GM21529 (cell line): Measurements from ENCODE around the gene TRIM66.

Experiments
- ATAC-seq: cut with Tn5 transposase; IDR thresholded peaks from one replicate; pipeline ENCODE4 v1.9.1; 2021; ENCODE audit not compliant: unreplicated experiment

TRIM66 gene

DNA sequence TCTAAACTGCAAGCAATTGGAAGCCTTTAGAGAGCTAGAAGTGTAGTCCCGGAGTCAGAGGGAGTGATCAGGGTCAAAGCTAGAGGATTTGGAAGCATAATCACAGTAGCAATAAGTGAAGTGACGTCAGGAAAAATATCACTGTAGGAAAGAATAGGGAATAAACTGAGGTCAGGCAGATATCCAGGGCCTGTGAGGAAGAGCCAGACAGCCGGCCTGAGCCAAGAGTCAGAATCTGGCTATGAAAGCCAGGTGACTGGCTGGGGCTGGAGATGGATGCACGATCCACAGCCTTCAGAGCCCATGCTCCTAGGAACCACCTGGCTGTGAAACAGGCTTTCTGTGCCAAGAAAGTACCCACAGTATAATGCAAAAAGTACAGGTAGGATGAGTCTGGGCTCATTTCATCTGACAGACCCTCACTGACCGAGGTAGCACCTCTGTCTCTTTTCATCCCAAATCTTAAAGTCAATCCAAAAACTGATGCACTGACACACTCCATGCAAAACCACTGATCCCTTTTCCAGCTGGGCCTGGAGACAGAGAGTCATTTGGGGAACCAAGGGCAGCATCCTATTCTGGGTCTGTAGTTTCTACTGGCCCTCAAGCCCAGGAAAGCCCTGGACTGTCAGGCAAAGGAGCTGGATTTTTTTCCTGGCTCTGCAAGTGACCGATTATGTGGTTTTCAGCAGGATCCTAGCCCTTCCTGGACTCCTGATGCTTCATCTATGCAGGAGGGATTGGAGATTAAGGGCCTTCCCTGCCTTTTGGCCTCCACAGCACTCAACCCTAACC is 21.3 kb downstream of the TRIM66 start:
- no peak for ATAC-seq

DNA sequence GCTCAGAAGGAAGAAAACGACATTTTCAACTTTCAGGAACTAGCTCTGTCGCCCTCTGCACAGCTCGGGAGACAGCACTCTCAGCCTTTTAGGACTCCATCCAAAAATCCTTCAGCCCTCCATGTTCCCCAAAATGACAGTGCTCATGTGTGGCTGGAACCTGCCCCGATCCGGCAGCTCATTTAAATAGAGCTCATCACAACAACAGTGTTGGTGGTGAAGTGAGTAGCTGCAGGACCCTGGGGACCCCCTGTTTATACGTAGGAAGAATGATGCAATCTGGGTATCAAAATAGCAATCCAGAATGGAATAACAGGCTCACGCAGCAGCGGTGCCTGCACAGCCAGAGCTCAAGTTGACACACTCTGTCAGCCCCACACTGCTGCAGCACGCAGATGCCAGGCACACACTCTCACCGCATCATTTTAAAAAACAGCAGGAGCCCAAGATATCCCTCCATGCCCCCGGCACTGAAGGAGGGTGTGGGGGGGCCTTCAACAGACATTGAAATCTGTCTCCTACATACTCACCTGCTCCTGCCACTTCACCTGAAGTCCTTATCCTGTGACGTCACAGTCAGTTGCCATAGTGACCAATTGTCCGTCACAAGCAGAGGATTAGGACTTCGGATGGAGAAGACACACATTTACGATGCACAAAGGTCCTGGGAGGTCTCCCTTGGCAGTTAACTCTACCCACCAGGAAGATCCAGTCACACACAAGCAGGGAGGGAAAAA is 24.0 kb downstream of the TRIM66 start:
- ATAC-seq: no peak

DNA sequence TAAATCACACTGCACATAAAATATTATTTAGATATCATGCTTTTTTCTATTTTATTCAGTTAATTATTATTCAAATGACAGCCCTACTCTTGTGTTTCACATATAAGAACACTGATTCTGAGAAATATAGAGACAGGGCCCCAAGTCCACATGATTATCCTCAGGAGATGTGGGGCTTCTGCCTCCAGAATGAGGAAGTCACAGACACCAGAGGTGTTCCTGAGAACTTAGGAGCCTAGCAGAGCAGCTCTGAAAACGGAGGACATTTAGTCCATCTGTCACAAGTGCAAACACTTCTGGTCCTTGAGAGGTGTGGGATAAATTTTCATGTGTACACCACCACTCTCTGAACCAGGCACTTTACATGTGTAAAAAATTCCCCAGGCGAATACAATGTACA is 26.2 kb downstream of the TRIM66 start:
- no peak for ATAC-seq

DNA sequence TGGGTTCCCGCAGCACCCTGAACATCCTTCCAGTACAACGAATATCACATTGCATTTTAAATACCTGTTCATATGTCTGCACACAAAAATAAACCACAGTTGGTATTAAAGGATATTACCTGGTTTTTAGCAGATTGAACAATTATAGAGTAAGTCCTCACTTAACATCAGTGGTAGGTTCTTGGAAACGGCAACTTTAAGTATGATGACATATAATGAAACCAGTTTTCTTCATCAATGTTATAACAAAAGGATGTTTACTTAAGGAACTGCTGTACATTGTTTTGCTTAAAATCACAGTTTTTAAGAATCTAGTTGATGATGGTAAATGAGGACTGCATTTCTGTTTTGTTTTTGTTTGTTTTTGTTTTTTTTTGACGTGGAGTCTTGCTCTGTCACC is 28.0 kb downstream of the TRIM66 start:
- no peak for ATAC-seq

DNA sequence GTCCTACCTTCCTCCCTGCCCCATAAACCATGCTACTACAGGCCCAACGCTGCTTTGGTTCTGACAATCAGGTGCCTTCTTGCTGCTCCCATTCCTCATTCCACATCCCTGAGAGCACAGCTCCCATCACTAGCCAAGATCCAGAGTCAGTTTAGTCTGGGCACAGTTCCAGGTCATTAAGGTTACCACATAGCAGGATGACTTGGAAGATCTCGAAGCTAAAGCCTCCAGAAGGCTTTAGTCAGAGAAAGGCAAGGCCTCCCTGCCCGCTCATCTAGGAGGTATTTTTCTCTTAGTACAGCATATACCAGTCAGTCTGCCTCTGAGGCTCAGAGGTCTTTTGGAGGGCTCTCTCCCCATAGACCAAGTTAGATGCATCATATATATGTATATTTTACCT is 30.3 kb downstream of the TRIM66 start:
- ATAC-seq: no peak

DNA sequence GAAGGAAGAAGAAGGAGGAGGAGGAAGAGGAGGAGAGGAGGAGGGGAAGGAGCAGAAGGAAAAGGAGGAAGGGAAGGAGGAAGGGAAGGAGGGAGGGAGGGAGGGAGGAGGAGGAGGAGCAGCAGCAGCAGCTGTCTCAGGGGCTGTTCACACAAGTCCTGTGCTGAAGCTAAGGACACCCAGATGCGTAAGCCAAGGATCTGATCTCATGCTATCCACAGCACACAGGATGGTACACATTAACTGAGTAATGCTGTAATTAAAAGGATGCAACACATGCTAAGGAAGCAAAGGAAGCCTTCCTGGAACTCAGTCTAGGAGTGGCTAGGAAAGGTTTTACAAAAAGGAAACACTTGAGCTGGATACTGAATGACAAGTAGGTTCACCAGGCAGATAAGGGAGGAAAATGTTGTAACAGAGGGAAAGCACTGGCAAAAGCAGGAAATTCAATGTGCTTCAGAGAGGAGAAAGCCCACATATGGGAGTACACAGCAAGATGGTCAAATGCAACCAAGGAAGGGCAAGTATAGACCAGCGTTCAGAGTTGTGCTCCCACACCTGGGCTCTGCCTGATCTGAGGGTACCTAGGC is 32.0 kb downstream of the TRIM66 start:
- no peak for ATAC-seq

DNA sequence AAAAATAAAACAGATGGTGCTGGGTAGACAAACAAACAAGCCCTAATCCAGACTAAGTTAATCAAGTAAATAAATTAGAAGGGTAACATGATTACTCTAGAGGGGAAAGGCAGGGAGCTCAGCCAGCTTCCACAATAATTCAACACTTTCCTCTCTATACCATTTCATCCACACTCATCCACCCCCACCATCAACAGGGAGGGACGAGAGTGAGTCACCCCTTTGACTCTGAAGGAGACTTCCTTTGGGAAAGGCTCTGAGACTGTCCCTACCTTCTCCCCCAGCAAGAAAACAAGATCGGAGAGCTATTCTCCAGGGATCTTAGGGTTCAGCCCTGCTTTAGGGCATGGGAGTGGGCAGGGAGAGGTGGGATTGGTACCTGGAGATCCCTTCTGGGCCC is 33.1 kb downstream of the TRIM66 start:
- ATAC-seq: no peak

DNA sequence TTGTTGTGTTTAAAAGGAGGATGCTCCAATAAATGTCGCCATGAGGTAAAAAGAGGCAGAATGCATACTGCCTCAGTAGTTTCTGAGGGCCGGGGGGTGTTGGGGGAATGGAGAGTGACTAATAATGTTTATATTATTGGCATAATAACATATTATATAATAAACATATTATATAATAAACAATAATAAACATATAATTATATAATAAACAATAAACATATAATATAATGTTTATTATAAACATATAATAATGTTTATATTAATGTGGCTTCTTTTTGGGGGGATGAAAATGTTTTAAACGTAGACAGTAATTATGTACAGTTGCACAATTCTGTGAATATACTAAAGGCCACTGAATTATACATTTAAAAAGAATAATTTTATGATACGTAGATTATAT is 35.6 kb downstream of the TRIM66 start:
- no peak for ATAC-seq

DNA sequence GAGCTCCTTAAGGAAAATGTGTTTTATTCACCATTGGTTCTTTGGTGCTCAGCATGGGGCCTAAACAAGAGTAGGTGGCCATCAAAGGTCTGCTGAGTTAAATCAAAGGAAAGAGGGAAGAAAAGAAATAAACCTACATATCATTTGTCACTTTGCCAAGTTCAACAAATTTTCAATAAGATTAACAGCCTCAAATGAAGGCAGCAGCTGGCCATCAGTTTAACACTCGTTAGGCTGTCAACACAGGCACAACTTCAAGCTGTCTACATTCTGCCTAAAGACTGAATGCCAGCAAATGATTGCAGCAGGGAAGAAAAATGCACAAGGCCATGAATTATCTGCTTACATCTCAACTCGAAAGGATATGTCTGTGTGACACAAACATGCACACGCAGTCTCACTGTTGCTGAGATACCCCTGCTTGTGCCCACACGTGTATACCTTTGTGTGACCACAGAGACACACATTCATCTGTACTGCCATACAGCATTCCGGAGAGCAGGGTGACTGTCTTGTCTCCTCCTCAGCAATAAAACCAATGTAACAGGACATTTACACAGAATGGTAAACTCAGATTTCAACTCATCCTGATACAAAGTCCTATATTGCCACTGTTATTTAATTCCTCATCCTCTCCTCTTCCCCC is 40.1 kb downstream of the TRIM66 start:
- no peak for ATAC-seq

DNA sequence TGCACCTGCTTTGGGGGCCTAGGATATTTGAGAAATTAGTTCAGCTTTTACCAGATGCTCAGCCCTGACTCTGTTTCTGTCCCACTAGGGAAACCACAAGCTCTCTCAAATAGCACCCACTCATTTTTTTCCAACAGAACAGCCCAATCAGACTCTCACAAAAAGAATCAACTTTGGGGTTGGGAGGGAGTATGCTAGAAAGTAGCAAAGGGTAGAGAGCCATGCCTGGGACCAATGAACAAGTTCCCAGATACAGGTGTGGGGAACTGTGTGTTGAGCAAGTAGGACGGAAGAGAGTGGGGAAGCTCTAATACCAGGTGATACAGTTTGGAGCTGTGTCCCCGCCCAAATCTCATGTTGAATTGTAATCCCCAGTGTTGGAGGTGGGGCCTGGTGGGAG is 41.1 kb downstream of the TRIM66 start:
- no peak for ATAC-seq

DNA sequence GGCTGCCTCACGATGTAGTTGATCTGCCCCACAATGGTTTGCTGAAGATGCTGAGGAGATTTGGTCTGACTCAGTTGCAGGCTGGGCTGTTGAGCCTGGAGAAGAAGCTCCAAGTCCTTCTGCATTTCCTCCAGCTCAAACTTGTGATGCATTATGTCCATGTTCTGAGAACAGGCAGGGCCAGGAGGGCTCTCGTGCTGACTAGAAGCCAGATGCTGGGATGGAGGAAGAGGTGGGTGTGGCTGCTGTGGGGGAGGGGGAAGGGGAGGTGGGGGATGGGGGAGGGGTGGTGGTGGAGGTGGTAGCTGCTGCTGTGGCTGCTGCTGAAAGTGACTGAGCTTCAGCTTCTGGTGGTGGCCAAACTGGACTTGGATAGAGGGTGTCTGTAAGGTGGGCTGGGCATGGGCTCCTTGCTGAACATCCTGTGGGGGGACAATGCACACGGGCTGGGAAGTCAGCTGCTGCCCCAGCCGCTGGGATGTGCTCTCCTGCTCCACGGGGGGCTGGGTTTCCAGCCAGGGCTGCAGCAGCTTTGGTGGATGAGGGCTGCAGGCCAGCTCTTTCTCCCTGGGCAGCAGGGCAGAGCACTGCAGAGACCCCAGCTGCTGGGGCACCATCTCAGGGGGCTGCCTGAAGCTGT is 42.1 kb downstream of the TRIM66 start:
- ATAC-seq: no peak

DNA sequence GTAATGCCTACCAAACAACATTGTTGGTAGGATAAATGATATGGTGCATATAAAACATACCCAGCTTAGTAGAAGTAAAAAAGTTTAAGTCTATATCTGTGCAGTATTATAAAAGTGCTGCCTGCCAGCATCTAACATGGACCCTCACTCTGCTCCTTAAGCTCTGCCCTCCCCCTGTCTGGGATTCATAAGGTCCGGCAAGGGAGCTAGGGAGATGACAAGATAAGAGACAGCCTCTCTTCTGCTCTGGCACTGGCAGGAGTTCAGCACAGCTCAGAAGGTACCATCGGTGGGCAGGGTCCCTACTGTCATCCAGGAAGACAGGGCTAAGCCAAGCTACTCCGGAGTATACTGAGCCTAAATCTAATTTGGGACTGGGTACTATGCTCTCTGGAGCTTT is 42.8 kb downstream of the TRIM66 start:
- ATAC-seq: no peak

DNA sequence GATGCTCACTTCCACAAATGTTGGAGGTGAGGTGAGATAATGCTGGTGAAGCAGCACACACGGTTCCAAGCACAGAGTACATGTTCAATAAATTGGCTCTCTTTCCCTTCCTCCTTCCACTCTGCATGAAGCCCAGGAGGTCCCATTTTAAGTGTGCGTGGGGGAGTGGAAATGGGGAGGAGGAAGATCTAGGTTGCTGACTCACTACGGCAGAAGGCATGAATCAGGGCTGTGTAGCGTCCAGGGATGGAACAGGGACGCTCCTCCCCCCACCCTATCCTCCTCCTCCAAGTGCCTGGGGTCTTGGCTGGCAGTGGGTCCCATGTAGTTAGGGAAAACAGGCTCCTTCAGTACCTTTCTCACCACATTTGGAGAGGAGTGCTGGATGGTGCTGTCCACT is 44.2 kb downstream of the TRIM66 start:
- no peak for ATAC-seq

DNA sequence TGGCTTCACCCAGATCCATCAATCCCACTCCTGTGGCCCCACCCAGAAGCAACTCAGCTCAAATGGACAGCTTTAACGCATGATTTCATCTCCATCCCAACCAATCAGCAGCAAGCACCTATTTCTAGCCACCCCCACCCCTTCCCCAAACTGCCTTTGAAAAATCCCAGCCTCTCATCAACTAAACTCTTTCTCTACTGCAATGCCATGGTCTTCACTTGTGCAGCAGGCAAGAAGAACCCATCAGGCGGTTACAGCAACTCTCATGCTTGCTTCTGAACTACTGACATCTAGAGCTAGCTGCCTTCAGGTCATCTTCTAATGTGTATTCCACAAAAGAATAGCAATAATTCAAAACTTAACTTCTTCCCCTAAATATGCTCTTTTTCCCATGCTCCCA is 46.3 kb downstream of the TRIM66 start:
- no peak for ATAC-seq

DNA sequence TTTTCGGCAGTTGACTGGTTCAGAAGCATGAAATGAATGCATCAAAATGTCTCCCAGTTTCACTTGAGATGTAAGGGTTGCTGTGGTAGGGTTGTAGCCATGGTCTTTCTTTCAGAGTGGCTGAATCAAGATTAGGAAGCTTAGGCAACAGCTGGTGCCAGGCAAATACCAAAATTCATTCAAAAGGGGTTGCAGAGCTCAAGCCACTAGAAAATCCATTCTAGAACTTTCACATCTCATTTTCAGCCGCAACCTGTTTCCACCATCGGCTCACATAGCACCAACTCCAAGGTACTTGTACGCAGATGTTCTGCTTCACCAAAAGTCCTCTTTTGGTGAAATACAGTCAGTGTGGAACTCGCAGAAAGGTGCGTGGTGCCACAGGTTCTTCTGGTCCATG is 48.0 kb downstream of the TRIM66 start:
- ATAC-seq: no peak

DNA sequence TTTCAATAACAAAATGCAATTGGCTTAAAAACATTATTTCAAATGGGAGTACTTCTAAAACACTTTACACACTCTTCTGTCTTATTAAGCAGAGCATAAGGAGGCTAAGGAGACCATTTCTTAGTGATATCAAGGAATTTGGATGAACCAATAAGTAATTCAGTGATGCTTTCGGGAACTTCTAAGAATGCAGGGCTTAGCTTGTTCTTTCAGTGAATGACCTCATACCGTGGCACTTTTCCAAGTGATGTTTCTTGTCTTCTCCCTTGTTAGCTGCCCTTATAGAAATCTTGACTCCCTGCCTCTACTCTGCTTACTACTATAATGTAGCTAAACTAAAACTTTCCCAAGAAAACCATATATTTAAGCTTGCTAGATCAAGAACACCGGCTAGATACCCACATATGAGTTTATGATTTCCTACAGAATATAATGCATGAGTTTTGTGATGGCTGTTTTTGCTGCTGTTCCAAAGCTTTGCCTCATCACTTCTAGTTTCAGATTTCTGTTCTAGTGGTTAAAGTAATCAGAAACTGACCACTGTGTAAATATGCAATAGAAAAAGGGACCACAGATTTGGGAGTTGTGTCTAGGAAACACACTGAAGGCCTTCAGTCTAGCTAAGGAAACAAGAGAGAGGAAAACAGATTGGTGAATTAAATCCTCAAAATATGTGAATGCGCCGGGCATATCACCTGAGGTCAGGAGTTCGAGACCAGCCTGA is 50.9 kb downstream of the TRIM66 start:
- ATAC-seq: no peak

DNA sequence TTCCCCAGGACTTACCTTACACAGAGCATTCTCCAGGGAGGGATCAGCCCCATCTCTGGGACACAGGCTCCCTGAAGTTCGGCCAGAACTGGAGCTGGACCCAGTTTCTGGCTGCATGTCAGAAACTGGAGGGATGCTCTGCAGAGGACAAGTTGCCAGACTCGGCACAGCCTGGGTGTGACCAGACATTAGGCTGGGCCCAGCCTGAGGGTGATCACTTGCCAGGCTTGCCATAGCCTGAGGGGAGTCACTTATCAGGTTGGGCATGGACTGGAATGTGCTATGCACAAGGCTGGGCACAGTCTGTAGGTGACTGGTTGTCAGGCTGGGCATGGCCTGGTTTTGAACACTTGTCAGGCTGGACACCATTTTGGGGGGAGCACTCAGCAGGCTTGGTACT is 57.8 kb downstream of the TRIM66 start:
- no peak for ATAC-seq

DNA sequence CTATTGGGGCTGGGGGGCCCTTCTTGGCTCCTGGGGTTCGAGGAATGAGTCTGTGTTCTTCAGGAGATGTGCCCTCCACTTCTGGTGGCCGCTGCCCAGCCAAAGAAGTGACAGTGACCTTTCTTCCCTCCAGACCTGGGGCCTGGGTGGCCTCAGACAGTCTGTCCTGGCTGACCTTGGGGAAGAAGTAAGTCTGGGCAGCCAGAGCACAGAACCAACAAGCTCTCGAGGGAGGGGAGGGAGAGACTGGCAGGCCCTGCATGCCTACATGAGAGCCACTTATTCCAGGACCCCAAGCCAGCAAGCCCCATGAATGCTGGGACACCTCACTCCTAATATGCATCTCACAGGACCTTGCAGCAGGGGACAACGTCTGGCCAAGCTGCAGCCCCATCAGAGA is 61.3 kb downstream of the TRIM66 start:
- ATAC-seq: no peak

DNA sequence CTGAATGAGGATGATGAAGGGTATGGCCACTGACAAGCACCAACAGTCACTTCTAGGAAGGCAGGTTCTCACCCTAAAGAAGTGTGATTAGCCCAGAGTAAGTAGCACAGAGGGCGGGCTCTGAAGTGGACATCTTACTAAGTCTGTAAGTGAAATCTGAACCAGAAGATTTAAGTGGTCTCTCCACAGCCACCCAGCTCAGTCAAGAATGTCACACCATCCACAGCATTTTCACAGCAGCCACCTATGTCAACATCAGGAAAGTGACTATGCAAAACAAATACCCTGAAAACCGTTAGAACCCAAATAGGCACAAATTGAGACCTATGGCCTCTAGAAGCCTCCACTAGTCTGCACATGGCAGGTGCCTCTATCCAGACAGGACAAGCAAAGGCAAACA is 65.4 kb downstream of the TRIM66 start:
- ATAC-seq: no peak

DNA sequence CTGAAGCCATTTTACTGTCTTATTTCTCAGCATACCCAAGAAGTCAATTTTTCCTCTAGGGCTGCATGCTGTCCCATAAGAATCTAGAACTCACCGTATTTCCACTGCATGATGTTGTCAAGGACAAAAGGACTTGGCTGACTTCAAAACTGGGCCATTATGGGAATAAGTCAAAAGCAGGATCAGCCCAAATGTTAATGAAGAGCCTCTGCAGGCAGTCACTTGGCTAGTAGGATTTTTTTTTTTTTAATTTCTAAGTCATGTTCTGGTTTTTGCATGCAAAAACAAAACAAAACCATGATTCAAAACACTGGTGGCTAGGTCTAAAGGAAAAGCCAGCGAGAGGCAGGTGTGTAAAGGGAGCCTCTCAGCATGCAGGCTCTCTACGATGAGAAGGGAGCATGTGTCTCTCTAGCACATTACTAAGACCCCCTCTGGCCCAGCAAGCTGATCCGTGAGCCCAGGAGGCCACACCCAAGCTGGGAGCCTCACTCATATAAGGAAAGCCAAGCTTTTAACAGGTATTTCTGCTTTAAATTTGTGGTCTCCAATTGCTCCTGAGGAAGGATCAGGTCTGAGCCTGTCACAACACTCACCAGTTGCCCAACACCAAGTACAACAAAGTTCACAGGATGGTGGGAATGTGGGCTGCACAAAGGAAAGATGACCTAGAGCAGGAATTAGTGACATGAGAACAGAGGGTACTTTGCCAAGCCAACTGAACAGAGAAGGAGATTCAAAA is 67.0 kb downstream of the TRIM66 start:
- no peak for ATAC-seq
